Left ventricle myocardium inferior (tissue), 1 donor: ENCODE data around the gene PEX14. TPM values are rescaled to one million over a fixed set of nuclear protein-coding genes. Genes with fewer than 3 reads are reported as not detected.

ENCODE experiments used
- DNase-seq: peaks from one replicate; pipeline ENCODE4 v3.0.0-alpha.2; 2020
- H3K27ac ChIP-seq: fragments of 200-600 bp; replicated peaks from 2 replicates; pipeline ENCODE4 v1.8.0; 2021
- H3K27me3 ChIP-seq: fragments of 200-600 bp; 2 replicates; pipeline ENCODE4 v1.8.0; 2021; ENCODE audit warnings: low read depth
- H3K36me3 ChIP-seq: fragments of 200-600 bp; 2 replicates; pipeline ENCODE4 v1.8.0; 2021
- H3K4me1 ChIP-seq: fragments of 200-600 bp; 2 replicates; pipeline ENCODE4 v1.8.0; 2021
- H3K4me3 ChIP-seq: fragments of 200-600 bp; 2 replicates; pipeline ENCODE4 v1.8.0; 2021; ENCODE audit warnings: mild to moderate bottlenecking, moderate library complexity
- H3K9me3 ChIP-seq: fragments of 200-600 bp; replicated peaks from 2 replicates; pipeline ENCODE4 v1.8.0; 2021
- intact Hi-C: fragments of 100-400 bp; cut with micrococcal nuclease; formaldehyde crosslinking; loops from one replicate; pipeline ENCODE4 v1.11.0; 2022
- total RNA-seq: library from RNA; stranded (reverse); fragmentation: NEBNext Ultra II Directional; extraction: Animal tissue kit (Norgen Biotek cat#: 25700); gene quantifications from one replicate; pipeline ENCODE4 v1.2.1, GENCODE V29; 2021
- TF ChIP-seq, protein P1 (sequence below): fragments of 200-600 bp; IDR thresholded peaks from 2 replicates; pipeline ENCODE4 v1.8.0; 2021; ENCODE audit warnings: antibody characterized with exemption, mild to moderate bottlenecking, borderline replicate concordance
- donor health status: DM: no; HTN: yes; CAD: no; lungs with severe emphysema.

The PEX14 gene
- total RNA-seq, 1 donor from 2014 or later: 20.8 TPM

DNA sequence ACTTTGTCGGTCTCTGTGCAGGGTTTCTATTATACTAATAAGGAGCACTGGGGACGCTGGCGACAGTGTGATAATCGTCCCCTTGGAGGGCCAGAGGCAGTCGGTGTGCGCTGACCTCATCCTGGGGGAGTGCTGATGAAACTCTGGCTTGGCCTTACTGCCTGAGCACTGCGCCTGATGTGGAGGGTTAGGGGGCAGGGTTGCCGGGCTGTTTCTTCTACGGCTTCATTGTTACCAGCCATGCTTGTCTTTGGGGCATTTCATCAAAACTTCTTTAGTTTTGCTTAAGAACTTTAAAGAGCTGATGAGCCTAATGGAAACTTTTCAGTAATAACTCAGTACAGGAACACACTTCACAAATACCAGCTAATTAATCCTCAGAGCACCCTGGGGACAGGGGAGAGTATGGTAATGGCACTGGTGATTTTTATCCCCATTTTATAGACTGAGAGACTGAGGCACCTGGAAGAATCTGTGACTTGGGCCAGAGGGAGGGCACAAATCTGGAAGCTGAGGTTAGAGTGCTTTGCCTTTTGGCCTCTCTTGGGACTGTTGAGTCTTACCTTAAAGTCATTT is 81.8 kb downstream of the PEX14 start:
- DNase-seq: no peak
- TF ChIP-seq, protein P1, sequence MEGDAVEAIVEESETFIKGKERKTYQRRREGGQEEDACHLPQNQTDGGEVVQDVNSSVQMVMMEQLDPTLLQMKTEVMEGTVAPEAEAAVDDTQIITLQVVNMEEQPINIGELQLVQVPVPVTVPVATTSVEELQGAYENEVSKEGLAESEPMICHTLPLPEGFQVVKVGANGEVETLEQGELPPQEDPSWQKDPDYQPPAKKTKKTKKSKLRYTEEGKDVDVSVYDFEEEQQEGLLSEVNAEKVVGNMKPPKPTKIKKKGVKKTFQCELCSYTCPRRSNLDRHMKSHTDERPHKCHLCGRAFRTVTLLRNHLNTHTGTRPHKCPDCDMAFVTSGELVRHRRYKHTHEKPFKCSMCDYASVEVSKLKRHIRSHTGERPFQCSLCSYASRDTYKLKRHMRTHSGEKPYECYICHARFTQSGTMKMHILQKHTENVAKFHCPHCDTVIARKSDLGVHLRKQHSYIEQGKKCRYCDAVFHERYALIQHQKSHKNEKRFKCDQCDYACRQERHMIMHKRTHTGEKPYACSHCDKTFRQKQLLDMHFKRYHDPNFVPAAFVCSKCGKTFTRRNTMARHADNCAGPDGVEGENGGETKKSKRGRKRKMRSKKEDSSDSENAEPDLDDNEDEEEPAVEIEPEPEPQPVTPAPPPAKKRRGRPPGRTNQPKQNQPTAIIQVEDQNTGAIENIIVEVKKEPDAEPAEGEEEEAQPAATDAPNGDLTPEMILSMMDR: no peak
- H3K9me3 ChIP-seq: no peaks in the 10 kb centered on the region

DNA sequence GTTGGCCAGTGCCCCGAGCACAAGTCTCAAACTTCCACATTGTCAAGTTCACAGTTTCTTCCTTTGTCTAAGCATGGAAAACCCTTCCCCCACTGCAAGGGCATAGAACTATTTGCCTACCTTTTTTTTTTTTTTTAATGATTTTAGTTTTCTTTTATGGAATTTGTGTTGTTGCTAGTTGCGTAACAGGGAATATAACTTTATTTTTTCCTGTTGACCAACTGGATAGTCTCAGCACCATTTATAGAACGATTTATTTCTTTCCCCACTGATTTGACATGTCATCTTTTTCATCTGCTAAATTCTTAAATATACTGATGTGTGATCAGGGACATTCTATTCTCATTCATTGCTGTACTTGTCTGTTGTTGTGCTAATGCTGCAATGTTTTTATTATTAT is 83.0 kb downstream of the PEX14 start:
- Histone ChIP-seq H3K27me3 (no peaks in the 10 kb centered on the region), H3K27ac (no peak overlapping the region), H3K4me3 (no peak overlapping the region), H3K4me1 (peaks cover 14% of the 10 kb centered on the region), H3K36me3 (no peaks in the 10 kb centered on the region), H3K9me3 (no peaks in the 10 kb centered on the region)
- DNase-seq: no peak
- TF ChIP-seq, protein P1: no peak
- intact Hi-C loops: no loop called here

More for the DNA sequence above, 81.8 kb downstream of the PEX14 start:
- Histone ChIP-seq H3K27ac (no peak overlapping the region), H3K4me1 (peaks cover 14% of the 10 kb centered on the region), H3K36me3 (no peaks in the 10 kb centered on the region), H3K27me3 (no peaks in the 10 kb centered on the region), H3K4me3 (no peak overlapping the region)
- intact Hi-C loops: no loop called here

DNA sequence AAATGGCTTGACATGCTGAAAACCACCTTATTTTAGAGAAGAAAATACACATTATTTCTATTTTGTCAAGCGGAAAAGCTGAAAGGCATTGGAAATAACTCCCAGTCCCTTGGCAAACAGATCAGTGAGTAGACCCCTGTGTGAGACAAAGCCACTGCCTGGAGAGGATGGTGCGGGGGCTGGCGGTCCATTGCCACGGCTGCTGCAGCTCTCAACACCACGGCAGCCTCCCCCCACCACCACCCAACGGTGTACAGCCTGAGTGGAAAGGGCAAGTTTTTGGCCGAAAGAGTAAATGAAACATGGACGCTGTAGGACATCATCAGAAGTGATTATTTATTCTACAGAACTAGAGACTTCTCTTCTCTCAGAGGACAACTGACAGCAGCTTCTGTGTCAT is 84.6 kb downstream of the PEX14 start:
- no peaks in the 10 kb centered on the region for H3K36me3 ChIP-seq
- no peaks in the 10 kb centered on the region for H3K27me3 ChIP-seq
- no peak for DNase-seq
- no peak overlapping the region for H3K27ac ChIP-seq
- intact Hi-C loops: no loop called here
- TF ChIP-seq, protein P1: no peak
- H3K4me3 ChIP-seq: no peak overlapping the region
- H3K4me1 ChIP-seq: peaks cover 14% of the 10 kb centered on the region
- peaks cover 10% of the 10 kb centered on the region for H3K9me3 ChIP-seq

DNA sequence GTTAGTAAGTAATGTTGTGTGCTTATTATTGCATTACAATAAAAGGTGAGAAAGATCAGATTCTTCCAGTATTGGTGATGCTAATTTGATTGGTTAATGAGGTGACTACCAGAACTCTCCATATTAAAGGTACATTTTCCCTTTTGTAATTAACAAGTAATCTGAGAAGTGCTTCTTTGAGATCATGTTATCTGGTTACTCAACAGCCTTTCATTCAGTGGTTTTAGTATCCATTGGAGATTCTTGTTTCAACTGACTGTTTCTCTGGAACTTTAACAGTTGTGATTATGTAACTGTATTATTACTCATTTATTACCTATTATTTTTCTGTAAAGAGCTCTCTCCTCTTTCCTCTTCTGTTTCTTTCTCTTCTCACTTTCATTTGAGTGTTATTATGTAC is 86.7 kb downstream of the PEX14 start:
- H3K27ac ChIP-seq: no peak overlapping the region
- H3K9me3 ChIP-seq: peaks cover 13% of the 10 kb centered on the region
- H3K36me3 ChIP-seq: no peaks in the 10 kb centered on the region
- H3K4me1 ChIP-seq: peaks cover under 1% of the 10 kb centered on the region
- TF ChIP-seq, protein P1: no peak
- intact Hi-C loops: no loop called here
- H3K27me3 ChIP-seq: no peaks in the 10 kb centered on the region
- no peak overlapping the region for H3K4me3 ChIP-seq
- no peak for DNase-seq

DNA sequence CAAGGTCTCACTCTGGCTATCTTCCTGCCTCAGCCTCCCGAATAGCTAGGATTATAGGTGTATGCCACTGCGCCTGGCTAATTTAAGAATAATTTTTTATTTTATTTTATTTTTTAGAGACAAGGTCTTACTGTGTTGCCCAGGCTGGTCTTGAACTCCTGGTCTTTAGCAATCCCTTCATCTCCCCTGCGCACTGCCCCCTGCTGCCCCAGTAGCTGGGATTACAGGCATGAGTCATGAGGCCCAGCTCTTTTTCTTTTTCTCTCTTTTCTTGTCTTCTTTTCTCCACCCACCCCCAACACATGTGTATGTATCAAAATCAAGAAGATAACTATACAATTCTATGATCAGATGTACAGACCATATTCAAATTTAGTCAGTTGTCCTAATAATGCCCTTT is 87.2 kb downstream of the PEX14 start:
- Histone ChIP-seq H3K4me3 (no peak overlapping the region), H3K9me3 (peaks cover 13% of the 10 kb centered on the region), H3K27me3 (no peaks in the 10 kb centered on the region), H3K4me1 (peaks cover 3% of the 10 kb centered on the region), H3K27ac (no peak overlapping the region), H3K36me3 (no peaks in the 10 kb centered on the region)
- DNase-seq: no peak
- TF ChIP-seq, protein P1: no peak
- intact Hi-C loops: no loop called here
